SK-N-MC (cell line): Measurements from ENCODE around the gene FDX1.

Experiments
- EZH2 ChIP-seq: fragments of 200-600 bp; sonication (generic); IDR thresholded peaks from one replicate; pipeline ENCODE4 v1.6.1; 2017; ENCODE audit warnings: antibody characterized with exemption
- POLR2AphosphoS5 ChIP-seq: IDR thresholded peaks from 2 replicates; pipeline ENCODE4 v1.6.1; 2012; ENCODE audit warnings: mild to moderate bottlenecking, low read depth, low read length, borderline replicate concordance

DNA sequence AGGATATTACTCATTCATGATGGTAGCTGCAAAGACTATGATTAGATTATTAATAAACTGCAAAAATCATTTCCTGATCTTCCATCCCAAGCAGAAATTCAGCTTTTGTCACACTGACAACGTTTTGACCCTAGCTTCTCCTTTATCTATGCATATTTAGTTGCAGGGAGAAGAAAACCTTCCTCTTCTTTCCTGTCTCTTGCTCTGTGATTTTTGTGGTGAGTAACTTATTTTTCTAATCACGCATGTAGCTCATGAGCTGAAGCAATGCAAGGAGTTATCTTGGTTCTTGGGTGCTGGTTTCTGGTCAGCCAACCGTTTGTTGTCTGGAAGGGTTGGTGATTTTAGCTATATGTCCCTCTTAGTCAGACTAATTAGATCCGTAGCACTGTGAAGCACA lies 56.4 kb downstream of the FDX1 start:
- TF ChIP-seq POLR2AphosphoS5, result no peak
- TF ChIP-seq EZH2, result no peak
